Osteoblast (primary cell): Measurements from ENCODE around the gene COX5A. TPM values are rescaled to one million over a fixed set of nuclear protein-coding genes. Genes with fewer than 3 reads are reported as not detected.
"Not testable (repeated sequence)": the region's sequence is repeated elsewhere in the genome, so short reads cannot be mapped to it uniquely, and the experiment has no call there.

Source experiments
- DNase-seq: peaks from one replicate; pipeline ENCODE4 v3.0.0; 2011; ENCODE audit warnings: low spot score, mixed read lengths; ENCODE audit not compliant: insufficient read length; ENCODE audit errors: missing footprints
- H2AFZ ChIP-seq: 2 replicates; pipeline ENCODE4 v1.6.0; 2011; ENCODE audit warnings: mild to moderate bottlenecking, low read length
- H3K27ac ChIP-seq: 2 replicates; pipeline ENCODE4 v1.5.1; 2011; ENCODE audit warnings: mild to moderate bottlenecking, low read depth, low read length, moderate library complexity
- H3K27me3 ChIP-seq: 2 replicates; pipeline ENCODE4 v1.6.0; 2012; ENCODE audit warnings: mild to moderate bottlenecking, control low read depth, inconsistent platforms, low read length, moderate library complexity; ENCODE audit not compliant: insufficient read depth
- H3K36me3 ChIP-seq: 2 replicates; pipeline ENCODE4 v1.5.1; 2011; ENCODE audit warnings: mild to moderate bottlenecking, low read length, control low read depth, moderate library complexity; ENCODE audit not compliant: insufficient read depth
- H3K4me1 ChIP-seq: 2 replicates; pipeline ENCODE4 v1.5.1; 2011; ENCODE audit warnings: mild to moderate bottlenecking, low read length, control low read depth, moderate library complexity; ENCODE audit not compliant: insufficient read depth
- H3K4me2 ChIP-seq: 2 replicates; pipeline ENCODE4 v1.6.0; 2011; ENCODE audit warnings: mild to moderate bottlenecking, low read length; ENCODE audit not compliant: insufficient read depth
- H3K4me3 ChIP-seq: fragments of 200-600 bp; sonication (generic); 3 replicates; pipeline ENCODE4 v1.5.1; 2012; ENCODE audit warnings: mild to moderate bottlenecking, low read length, inconsistent platforms; ENCODE audit not compliant: insufficient read depth
- H3K79me2 ChIP-seq: 2 replicates; pipeline ENCODE4 v1.6.0; 2012; ENCODE audit warnings: mild to moderate bottlenecking, low read length, control low read depth, inconsistent platforms; ENCODE audit not compliant: insufficient read depth
- H3K9me3 ChIP-seq: 2 replicates; pipeline ENCODE4 v1.5.1; 2011; ENCODE audit warnings: low read depth, low read length, control low read depth
- H4K20me1 ChIP-seq: 2 replicates; pipeline ENCODE4 v1.6.0; 2012; ENCODE audit warnings: mild to moderate bottlenecking, low read length, control low read depth; ENCODE audit not compliant: insufficient read depth
- total RNA-seq: library from RNA; depleted of rRNA; stranded (reverse); fragments of >200 nt; gene quantifications from 2 replicates; pipeline ENCODE4 v1.2.3, GENCODE V29; 2012
- TF ChIP-seq, protein P1 (sequence below): IDR thresholded peaks from 2 replicates; pipeline ENCODE4 v1.5.1; 2011; ENCODE audit warnings: mild to moderate bottlenecking, low read depth, low read length, moderate library complexity; ENCODE audit errors: extremely low read depth

The COX5A gene
- total RNA-seq, 1 donor, result 27.1 TPM

- no peak overlapping the region for H3K27ac ChIP-seq
- no peak overlapping the region for H2AFZ ChIP-seq
- peaks cover 22% of the 10 kb centered on the region for H3K79me2 ChIP-seq
- no peaks in the 10 kb centered on the region for H3K9me3 ChIP-seq
- peaks cover 57% of the 10 kb centered on the region for H3K36me3 ChIP-seq
- peaks cover 11% of the 10 kb centered on the region for H3K4me1 ChIP-seq
- no peak overlapping the region for H3K4me2 ChIP-seq
- DNase-seq, result peak; percentile 94
- H4K20me1 ChIP-seq, result peaks cover 4% of the 10 kb centered on the region
- no peak overlapping the region for H3K4me3 ChIP-seq
- no peaks in the 10 kb centered on the region for H3K27me3 ChIP-seq
- TF ChIP-seq, protein P1, sequence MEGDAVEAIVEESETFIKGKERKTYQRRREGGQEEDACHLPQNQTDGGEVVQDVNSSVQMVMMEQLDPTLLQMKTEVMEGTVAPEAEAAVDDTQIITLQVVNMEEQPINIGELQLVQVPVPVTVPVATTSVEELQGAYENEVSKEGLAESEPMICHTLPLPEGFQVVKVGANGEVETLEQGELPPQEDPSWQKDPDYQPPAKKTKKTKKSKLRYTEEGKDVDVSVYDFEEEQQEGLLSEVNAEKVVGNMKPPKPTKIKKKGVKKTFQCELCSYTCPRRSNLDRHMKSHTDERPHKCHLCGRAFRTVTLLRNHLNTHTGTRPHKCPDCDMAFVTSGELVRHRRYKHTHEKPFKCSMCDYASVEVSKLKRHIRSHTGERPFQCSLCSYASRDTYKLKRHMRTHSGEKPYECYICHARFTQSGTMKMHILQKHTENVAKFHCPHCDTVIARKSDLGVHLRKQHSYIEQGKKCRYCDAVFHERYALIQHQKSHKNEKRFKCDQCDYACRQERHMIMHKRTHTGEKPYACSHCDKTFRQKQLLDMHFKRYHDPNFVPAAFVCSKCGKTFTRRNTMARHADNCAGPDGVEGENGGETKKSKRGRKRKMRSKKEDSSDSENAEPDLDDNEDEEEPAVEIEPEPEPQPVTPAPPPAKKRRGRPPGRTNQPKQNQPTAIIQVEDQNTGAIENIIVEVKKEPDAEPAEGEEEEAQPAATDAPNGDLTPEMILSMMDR, result peak; percentile 95
Measured at GRCh38 chr15:74901612-74902063, 36.2 kb downstream of the COX5A start.

DNA sequence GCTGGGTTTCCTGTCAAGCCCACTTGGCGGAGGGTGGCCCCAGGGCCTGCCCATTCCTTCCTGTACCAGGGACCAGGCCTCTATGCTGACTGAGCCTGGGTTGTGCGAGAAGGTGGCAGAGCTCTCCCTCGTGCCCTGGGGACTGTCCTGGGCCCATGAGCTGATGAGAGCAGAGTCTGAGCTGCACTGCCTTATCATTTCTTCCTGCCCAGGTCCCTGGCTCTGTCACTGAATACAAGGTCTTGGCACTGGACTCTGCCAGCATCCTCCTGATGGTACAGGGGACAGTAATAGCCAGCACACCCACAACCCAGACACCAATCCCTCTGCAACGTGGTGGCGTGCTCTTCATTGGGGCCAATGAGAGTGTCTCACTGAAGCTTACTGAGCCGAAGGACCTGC, 40.6 kb downstream of the COX5A start:
- peaks cover 4% of the 10 kb centered on the region for H4K20me1 ChIP-seq
- no peak overlapping the region for H3K27ac ChIP-seq
- H3K36me3 ChIP-seq, result peaks cover 50% of the 10 kb centered on the region
- no peak for DNase-seq
- no peak overlapping the region for H2AFZ ChIP-seq
- H3K9me3 ChIP-seq, result no peaks in the 10 kb centered on the region
- no peak overlapping the region for H3K4me2 ChIP-seq
- H3K79me2 ChIP-seq, result no peaks in the 10 kb centered on the region
- TF ChIP-seq, protein P1, result no peak
- no peak overlapping the region for H3K4me3 ChIP-seq
- no peaks in the 10 kb centered on the region for H3K4me1 ChIP-seq
- no peaks in the 10 kb centered on the region for H3K27me3 ChIP-seq

DNA sequence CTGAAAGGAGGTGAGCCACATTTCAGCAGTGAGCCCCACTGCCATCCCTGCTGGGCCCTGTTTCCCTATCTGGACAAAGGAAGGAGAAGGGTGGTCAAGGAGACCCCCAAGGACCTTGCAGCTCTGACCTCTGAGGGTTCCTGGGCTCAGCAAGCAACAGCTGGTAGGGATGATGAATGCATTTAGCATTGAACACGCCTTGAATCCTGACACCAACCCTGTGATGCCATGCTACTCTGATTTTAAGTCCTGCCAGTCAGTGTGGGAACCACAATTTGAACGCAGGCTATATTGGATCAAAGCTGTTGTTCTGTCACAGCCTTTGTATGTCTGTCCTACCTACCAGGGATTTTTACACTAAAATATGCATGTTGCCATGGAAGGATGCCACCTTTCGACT, 41.6 kb downstream of the COX5A start:
- DNase-seq, result no peak
- H3K9me3 ChIP-seq, result no peaks in the 10 kb centered on the region
- H3K4me3 ChIP-seq, result no peak overlapping the region
- no peak overlapping the region for H2AFZ ChIP-seq
- H3K27me3 ChIP-seq, result no peaks in the 10 kb centered on the region
- H3K4me1 ChIP-seq, result no peaks in the 10 kb centered on the region
- H3K27ac ChIP-seq, result no peak overlapping the region
- H3K36me3 ChIP-seq, result peaks cover 43% of the 10 kb centered on the region
- no peak overlapping the region for H3K4me2 ChIP-seq
- TF ChIP-seq, protein P1, result no peak
- H3K79me2 ChIP-seq, result peaks cover under 1% of the 10 kb centered on the region
- H4K20me1 ChIP-seq, result peaks cover 4% of the 10 kb centered on the region

DNA sequence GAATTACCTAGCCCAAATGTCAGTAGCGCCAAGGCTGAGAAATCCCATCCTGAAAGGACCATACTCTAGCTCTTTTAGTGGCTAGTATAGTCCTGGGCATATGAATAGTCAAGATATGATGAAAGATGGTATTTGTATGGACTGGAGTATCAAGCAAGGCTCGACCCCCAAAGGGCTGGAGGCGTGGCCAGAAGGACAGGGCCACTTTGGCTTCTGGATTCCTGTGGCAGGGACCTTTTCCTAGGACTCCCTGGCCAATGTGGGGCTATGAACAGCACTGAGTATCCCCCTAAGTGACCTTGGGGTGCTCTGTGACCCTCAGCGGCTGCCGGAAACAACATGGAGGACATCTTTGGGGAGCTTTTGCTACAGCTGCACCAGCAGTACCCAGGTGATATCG, 42.0 kb downstream of the COX5A start:
- H3K4me1 ChIP-seq, result peaks cover under 1% of the 10 kb centered on the region
- H3K36me3 ChIP-seq, result peaks cover 38% of the 10 kb centered on the region
- no peaks in the 10 kb centered on the region for H3K27me3 ChIP-seq
- H2AFZ ChIP-seq, result no peak overlapping the region
- H3K4me3 ChIP-seq, result no peak overlapping the region
- no peaks in the 10 kb centered on the region for H3K9me3 ChIP-seq
- H3K27ac ChIP-seq, result no peak overlapping the region
- peaks cover 5% of the 10 kb centered on the region for H3K79me2 ChIP-seq
- no peak overlapping the region for H3K4me2 ChIP-seq
- TF ChIP-seq, protein P1, result no peak
- no peaks in the 10 kb centered on the region for H4K20me1 ChIP-seq
- DNase-seq, result no peak

- H2AFZ ChIP-seq, H3K4me2 ChIP-seq, H3K27me3 ChIP-seq, H3K27ac ChIP-seq, H3K4me1 ChIP-seq, DNase-seq, H3K4me3 ChIP-seq, H3K9me3 ChIP-seq, H4K20me1 ChIP-seq: not testable (repeated sequence)
- H3K79me2 ChIP-seq, result peaks cover 13% of the 10 kb centered on the region
- peaks cover 24% of the 10 kb centered on the region for H3K36me3 ChIP-seq
Measured at GRCh38 chr15:74894383-74894782, 43.5 kb downstream of the COX5A start.
